HG03103 (cell line): ENCODE measurements around the gene PLXNB2.
"Not testable (repeated sequence)": the region's sequence is repeated elsewhere in the genome, so short reads cannot be mapped to it uniquely, and the experiment has no call there.

ENCODE experiments used
- ATAC-seq: cut with Tn5 transposase; IDR thresholded peaks from one replicate; pipeline ENCODE4 v1.9.1; 2021; ENCODE audit warnings: low read depth; ENCODE audit not compliant: unreplicated experiment

The PLXNB2 gene

GRCh38 chr22:50281384-50281760, 26.1 kb downstream of the PLXNB2 start:
- no peak for ATAC-seq

- no peak for ATAC-seq
Observed at GRCh38 chr22:50280708-50281383, 26.6 kb downstream of the PLXNB2 start.

DNA sequence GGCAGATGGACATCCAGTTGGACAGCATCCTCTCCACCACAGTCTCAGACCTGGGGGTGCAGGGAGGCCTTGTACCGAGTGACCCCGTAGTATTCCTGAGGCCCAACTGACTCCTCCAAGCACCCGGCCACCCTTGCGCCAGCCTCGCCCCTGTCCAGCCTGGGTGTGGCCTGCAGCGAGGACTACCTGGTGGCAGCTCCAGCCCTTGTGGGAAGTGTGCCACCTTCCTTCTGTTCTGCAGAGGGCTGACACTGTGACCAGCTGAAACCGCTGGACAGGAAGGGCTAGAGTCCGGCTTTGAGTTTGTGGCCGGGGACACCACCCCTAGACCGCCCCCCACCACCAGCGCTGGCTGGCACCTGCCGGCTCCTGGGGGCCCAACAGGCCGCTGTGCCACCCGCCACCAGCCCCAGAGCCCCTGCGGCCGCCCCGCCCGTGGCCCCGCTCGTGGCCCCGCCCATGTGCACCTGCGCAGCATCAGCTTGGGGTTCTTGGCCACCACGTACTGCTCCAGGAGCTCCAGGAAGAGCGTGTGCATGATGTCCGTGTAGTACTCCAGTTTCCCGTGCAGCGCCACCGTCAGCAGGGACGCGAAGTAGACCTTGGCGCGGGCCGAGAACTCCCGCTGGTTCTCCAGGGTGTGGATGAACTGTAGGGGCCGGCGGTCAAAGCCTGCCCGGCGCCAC, 27.3 kb downstream of the PLXNB2 start:
- ATAC-seq, result no peak

DNA sequence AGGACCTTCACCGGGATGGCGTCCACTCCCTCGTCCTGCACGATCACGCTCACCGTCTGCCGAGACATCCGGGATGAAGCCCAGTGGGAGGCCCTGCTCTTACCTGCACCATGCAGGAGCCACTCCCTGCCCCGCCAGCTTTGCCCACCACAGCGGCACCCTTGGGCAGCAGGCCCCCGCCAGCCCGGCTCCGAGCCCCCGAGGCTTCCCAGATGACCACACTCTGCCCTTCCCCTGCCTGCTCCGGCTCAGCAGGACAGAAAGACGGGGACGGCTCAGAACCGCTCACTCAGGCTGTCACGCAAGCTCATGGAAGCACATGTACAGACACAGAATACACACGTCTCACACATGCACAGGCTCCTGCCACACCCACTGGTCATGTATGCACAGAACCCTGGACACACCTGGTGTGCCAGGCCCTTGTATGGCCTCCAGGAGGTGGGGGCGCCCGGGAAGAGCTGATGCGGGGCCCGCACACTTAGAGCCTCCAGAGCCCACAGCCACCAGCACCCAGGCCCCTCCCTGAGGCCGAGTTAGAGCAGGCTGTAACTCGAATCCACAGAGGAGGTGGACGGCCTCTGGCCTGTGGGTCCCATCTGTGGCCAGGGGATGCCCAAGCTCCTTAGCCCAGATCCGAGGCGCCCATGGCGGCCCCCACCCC, 28.4 kb downstream of the PLXNB2 start:
- ATAC-seq, result no peak

DNA sequence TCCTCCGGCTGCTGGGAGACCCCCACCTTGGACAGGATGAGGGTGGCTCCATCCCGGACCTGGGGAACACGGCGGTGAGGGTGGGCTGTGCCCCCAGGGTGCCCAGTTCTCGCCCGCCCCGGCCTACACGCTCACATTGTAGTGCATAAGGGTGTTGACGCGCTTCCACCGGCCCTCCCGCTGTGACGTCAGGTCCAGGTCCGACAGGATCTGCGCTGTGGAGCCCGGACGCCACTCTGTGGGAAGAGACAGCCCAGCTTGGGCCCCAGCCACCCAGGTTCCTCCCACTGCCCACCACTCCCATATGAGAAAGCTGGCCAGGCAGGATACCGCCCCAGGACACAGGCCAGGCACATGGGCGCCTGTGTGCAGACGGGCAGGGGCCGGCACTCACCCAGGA, 29.0 kb downstream of the PLXNB2 start:
- no peak for ATAC-seq

GRCh38 chr22:50277761-50278160, 29.7 kb downstream of the PLXNB2 start:
- ATAC-seq, result no peak

DNA sequence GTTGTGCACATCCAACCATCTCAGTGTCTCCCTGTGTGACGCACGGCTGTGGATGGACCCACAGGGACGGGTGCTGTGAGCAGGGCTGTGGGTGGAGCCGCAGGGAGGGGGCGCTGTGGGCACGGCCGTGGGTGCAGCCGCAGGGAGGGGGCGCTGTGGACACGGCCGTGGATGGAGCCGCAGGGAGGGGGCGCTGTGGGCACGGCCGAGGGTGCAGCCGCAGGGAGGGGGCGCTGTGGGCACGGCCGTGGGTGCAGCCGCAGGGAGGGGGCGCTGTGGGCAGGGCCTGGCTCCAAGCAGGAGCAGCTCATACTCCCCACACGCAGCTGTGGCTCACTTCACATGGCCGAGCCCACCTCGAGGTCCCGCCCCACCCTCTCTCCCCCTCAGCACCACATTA, 31.3 kb downstream of the PLXNB2 start:
- no peak for ATAC-seq

DNA sequence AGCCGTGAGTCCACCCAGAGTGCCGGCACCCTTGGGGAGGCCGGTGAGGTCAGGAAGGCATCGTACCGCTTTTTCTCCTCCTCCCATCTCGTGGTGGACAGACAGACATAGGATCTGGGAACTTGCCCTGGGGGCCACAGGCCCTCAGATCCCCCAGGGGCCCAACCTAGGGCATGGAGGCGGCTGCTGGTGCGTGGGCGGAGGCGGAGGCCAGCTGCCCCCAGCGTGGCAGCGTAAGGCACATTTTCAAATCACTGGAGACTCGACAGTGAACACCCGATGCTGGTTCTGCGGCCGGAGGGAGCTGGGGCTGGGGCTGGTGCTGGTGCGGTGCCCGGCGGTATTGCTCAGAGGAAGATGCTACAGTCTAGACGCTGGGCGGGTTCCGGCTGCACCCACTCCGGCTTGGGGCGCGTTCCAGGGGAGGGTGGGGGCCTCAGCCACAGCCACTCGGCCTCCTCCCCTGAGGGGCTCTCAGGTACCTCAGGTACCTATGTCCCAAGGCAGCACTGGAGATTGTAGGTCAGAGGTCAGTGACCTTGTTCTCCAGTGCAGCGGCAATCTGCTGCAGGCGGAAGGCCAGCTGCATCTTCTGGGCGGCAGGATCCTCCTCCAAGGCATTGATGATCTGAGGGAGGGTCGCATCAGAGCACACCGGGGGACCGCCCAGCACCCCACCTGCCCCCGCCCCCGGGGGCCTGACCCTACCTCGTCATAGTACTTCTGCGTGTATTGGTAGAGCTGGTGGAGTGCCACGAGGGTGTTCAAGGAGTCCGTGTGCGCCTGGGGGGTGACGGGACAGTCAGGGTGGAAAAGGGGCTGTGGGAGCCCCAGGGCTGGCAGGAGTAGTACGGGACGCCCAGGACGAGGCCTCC, 32.0 kb downstream of the PLXNB2 start:
- no peak for ATAC-seq

- ATAC-seq, result no peak
Observed at GRCh38 chr22:50274771-50275170, 32.7 kb downstream of the PLXNB2 start.

DNA sequence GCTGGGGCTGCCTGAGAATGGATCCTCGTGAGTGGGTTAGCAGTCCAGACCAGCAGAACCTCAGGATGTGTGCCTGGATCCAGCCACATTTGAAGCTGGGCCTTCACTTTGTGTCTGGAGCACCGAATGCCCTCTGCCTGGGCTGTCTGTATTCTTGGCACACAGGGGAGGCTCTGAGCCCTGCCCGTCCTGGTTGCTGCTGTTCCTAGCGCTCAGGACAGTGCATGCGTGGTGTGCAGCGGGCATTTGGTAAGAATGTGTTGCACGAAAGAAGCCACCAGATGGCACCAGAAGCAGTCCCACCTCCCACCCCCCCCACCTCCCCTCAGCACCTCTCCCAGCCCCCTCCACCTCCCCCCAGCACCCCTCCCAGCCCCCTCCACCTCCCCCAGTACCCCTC, 33.1 kb downstream of the PLXNB2 start:
- ATAC-seq, result no peak

DNA sequence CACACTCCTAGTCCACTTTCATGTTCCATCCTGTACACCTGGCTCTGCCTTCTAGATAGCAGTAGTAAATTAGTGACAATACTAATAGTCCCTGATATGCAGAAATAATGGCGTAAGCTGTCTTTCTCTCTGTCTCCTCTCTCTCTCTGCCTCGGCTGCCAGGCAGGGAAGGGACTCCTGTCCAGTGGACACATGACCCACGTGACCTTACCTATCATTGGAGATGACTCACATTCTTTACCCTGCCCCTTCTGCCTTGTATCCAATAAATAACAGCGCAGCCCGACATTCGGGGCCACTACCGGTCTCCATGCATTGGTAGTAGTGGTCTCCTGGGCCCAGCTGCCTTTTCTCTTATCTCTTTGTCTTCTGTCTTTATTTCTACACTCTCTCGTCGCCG, 33.7 kb downstream of the PLXNB2 start:
- ATAC-seq, result not testable (repeated sequence)

DNA sequence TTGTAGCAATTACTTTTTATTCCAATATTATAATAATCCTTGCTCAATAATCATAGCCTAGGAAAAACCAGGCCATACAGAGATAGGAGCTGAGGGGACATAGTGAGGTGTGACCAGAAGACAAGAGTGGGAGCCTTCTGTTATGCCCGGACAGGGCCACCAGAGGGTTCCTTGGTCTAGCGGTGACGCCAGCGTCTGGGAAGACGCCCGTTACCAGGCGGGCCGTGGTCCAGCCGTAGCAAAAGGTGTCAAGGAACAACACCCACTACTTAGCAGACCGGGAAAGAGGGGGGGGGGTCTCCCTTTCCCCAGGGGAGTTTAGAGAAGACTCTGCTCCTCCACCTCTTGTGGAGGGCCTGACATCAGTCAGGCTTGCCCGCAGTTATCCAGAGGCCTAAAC, 34.1 kb downstream of the PLXNB2 start:
- not testable (repeated sequence) for ATAC-seq

DNA sequence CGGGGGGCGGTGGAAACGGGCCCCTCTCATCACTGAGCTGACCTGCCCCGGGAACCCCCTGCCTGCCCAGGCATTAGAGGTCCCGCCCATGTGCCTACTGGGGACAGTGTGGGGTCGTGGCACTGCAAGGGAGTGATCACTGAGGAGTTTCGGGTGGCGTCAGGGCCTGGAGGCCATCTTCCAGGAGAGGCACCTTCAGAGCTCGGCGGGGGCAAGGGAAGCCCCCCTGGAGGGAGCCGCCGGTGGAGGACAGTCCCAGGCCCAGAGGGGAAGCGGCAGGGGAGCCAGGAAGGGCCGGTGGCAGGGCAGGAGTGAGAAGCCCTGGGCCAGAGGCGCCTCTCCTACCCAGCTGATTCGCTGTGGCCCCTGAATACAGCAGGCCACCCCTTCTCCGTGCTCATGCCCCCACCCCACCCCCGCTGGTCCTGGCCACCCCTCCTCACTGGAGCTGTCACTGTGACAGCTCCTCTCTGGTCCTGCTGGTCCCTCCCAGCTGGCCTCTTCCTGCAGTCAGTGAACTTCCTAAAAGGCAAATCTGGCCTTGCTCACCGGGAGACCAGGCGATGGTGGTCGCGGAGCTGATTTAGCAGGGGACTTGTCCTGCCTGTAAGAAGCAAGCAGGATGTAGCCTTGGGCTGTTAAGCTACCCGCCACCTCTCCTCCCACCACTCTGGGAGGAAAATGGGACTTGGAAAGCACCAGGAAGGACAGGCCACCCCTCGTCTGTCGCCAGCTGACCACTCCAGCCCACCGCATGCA, 35.2 kb downstream of the PLXNB2 start:
- no peak for ATAC-seq

DNA sequence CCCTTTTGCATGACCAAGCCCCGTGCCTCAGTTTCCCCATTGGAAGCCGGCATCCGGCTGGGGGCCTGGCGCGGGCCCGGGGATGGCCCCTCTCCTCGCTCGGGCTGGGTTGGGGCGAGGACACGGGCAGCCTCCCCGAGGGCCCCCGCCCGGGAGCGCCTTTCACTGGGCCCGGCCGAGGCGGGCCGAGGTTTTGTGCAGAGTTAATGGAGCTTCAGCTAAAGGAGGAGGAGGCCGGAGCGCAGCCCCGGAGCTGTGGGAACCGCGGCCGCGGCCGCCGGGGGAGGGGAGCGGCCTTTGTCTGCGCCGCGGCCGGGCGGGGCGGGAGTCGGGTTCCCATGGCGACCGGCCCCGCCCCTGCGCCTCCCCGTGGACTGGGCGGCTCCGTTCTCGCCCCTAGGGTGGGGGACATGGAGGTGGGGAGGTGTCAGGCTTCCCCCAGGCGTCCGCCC, 35.9 kb downstream of the PLXNB2 start:
- ATAC-seq, result no peak

DNA sequence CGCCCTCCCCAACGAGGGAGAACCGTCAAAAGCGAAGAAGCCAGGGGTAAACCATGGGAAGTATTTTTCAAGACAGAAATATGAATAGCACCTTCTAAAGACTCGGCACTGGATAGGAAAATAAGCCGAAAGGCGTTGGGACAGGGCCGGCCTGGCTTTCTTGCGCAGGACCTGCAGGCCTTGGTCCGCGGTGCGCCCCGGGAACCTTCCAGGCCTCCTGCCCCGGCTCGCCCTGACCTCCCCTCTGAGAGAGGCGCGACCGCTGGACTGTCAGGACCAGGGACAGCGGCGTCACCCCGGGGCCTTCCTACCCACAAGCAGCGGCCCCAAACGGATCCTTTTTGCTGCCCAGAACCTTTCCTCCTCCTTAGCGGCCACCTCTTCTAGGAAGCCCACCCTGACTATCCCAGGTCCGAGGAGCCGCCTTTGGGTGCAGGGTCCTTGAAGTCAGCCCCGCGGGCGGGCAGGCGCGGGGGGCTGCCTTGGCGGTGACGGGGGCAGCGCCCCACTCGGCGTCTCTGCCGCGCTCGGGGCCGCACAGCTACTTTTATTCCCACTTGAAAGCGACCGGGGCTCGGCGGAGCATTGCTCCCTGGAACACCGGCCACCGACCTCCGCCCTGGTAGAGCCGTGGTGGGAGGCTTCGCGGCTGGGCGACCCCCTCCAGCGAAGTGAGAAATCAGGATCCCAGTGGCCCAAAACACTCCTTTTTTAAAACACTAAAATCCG, 36.6 kb downstream of the PLXNB2 start:
- ATAC-seq, result no peak

- ATAC-seq, result no peak
Observed at GRCh38 chr22:50269970-50270665, 37.3 kb downstream of the PLXNB2 start, which contains the start of gene MAPK11. Gene MAPK11 (minus strand): TSS chr22:50270380. CDS start chr22:50270292, 88 bp downstream.

DNA sequence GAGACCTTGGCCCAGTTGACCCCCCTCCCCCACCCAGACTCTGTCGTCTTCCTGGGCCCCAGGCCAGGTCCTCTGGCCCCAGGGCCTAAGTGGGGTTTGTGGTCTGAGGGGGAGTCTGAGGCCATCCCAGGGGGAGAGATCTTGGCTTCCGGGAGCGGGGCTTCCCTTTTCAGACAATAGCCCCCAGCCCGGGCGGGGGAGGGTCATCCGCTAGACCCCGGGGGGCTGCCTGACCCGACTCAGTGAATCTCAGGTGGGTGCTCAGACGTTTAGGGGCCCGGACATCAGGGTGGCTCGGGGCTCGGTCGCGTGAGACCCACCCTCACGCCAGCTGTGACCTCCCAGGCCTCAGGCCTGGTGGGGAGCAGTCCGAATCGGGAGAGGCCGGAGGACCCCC, 37.9 kb downstream of the PLXNB2 start:
- ATAC-seq, result no peak

DNA sequence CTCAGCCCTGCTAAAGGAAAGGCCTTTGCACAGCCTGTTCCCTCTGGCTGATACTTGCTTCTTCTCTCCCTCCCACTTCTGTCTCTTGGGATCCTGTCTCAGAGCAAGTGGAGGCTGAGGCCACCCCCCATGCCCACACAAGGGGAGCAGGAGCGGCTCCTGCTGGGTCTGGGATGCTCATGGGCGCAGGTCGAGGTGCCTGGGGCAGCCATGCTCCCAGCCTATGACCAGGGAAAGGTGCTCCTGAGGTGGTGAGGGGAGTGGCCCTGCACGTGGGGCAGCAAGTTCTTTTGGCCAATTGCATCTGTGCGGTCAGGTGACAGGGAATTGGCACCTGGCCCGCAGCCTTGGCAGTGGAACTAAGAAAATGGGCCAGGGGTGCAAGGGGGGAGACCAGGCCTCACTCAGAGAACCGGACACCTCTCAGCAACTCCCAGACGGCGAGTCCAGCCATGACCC, 38.8 kb downstream of the PLXNB2 start:
- no peak for ATAC-seq
